ENCODE measurements around the gene SEMA4D.

DNA sequence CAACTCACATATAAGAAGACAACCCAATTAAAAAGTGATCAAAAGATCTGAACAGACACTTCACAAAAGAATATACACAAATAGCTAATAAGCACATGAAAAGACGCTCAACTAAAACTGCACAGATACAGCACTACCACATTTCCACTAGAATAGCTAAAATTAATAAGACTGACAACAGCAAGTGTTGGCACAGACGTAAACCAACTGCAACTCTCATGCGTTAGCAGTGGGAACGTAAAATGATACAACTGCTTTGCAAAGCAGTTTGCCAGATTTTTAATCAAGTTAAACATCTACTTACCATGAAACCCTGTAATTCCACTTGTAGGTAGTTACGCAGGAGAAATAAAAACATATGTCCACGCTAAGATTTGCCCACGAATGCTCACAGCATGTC lies 9.0 kb downstream of the SEMA4D start:
- no peak for TF ChIP-seq POLR2A (IDR thresholded peaks at IDR 0.05; ENCODE audit: low read depth, low read length)
- no peak for TF ChIP-seq TAF1 (IDR thresholded peaks at IDR 0.05; ENCODE audit: borderline replicate concordance, low read depth, low read length)

All from GM12892 (cell line).